DOHH2 (cell line): ENCODE results near the gene PHGDH.

Experiments used
- H3F3A ChIP-seq: fragments of 200-600 bp; sonication (generic), shearing (Covaris generic); 2 replicates; pipeline ENCODE4 v1.6.0; 2016; ENCODE audit warnings: antibody characterized with exemption, mild to moderate bottlenecking; ENCODE audit not compliant: control insufficient read depth, insufficient read depth
- H3K27ac ChIP-seq: fragments of 200-600 bp; sonication (generic); 2 replicates; pipeline ENCODE4 v1.5.1; 2014; ENCODE audit warnings: low read depth, mild to moderate bottlenecking, low read length, moderate library complexity
- H3K27me3 ChIP-seq: fragments of 200-600 bp; sonication (generic); 2 replicates; pipeline ENCODE4 v1.6.1; 2014; ENCODE audit warnings: mild to moderate bottlenecking, low read length, mixed read lengths; ENCODE audit not compliant: control insufficient read depth
- H3K36me3 ChIP-seq: fragments of 200-600 bp; sonication (generic); 2 replicates; pipeline ENCODE4 v1.6.1; 2014; ENCODE audit warnings: mild to moderate bottlenecking, low read length, moderate library complexity, mixed read lengths; ENCODE audit not compliant: control insufficient read depth
- H3K4me1 ChIP-seq: fragments of 200-600 bp; sonication (generic); 2 replicates; pipeline ENCODE4 v1.6.1; 2014; ENCODE audit warnings: mild to moderate bottlenecking, low read length, mixed read lengths; ENCODE audit not compliant: control insufficient read depth
- H3K4me2 ChIP-seq: fragments of 200-600 bp; sonication (generic); 2 replicates; pipeline ENCODE4 v1.6.0; 2014; ENCODE audit warnings: mild to moderate bottlenecking, low read length, moderate library complexity
- H3K4me3 ChIP-seq: fragments of 200-600 bp; sonication (generic); 2 replicates; pipeline ENCODE4 v1.5.1; 2014; ENCODE audit warnings: mild to moderate bottlenecking, low read length, mixed read lengths
- H3K79me2 ChIP-seq: fragments of 200-600 bp; sonication (generic); 2 replicates; pipeline ENCODE4 v1.6.1; 2014; ENCODE audit warnings: mild to moderate bottlenecking, low read length, mixed read lengths; ENCODE audit not compliant: control insufficient read depth
- H3K9me2 ChIP-seq: fragments of 200-600 bp; sonication (generic); replicated peaks from 2 replicates; pipeline ENCODE4 v1.6.1; 2014; ENCODE audit warnings: mild to moderate bottlenecking, low read length, mixed read lengths; ENCODE audit not compliant: control insufficient read depth
- H3K9me3 ChIP-seq: fragments of 200-600 bp; sonication (generic); 2 replicates; pipeline ENCODE4 v1.6.1; 2014; ENCODE audit warnings: antibody characterized with exemption, low read length, mixed read lengths; ENCODE audit not compliant: control insufficient read depth, insufficient read depth
- H4K20me1 ChIP-seq: fragments of 200-600 bp; sonication (generic); 2 replicates; pipeline ENCODE4 v1.6.0; 2014; ENCODE audit warnings: low read depth, mild to moderate bottlenecking, antibody characterized with exemption, low read length, moderate library complexity; ENCODE audit not compliant: control insufficient read depth, insufficient read depth
- EZH2phosphoT487 ChIP-seq: fragments of 200-600 bp; sonication (generic); IDR thresholded peaks from 2 replicates; pipeline ENCODE4 v1.6.1; 2017; ENCODE audit warnings: borderline replicate concordance, mild to moderate bottlenecking, antibody characterized with exemption, low read length, moderate library complexity, mixed read lengths
- TF ChIP-seq, protein P1 (sequence below): fragments of 200-600 bp; sonication (generic); IDR thresholded peaks from one replicate; pipeline ENCODE4 v1.5.1; 2014; ENCODE audit warnings: antibody characterized with exemption, mild to moderate bottlenecking, low read depth, low read length; ENCODE audit not compliant: poor library complexity, severe bottlenecking

Gene PHGDH

GRCh38 chr1:119752592-119752991 lies 40.9 kb downstream of the PHGDH start:
- H3K27ac ChIP-seq: no peak overlapping the region
- TF ChIP-seq, protein P1, sequence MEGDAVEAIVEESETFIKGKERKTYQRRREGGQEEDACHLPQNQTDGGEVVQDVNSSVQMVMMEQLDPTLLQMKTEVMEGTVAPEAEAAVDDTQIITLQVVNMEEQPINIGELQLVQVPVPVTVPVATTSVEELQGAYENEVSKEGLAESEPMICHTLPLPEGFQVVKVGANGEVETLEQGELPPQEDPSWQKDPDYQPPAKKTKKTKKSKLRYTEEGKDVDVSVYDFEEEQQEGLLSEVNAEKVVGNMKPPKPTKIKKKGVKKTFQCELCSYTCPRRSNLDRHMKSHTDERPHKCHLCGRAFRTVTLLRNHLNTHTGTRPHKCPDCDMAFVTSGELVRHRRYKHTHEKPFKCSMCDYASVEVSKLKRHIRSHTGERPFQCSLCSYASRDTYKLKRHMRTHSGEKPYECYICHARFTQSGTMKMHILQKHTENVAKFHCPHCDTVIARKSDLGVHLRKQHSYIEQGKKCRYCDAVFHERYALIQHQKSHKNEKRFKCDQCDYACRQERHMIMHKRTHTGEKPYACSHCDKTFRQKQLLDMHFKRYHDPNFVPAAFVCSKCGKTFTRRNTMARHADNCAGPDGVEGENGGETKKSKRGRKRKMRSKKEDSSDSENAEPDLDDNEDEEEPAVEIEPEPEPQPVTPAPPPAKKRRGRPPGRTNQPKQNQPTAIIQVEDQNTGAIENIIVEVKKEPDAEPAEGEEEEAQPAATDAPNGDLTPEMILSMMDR: no peak
- no peak for TF ChIP-seq EZH2phosphoT487
- H3K4me3 ChIP-seq: no peak overlapping the region
- no peak overlapping the region for H3K4me2 ChIP-seq
- no peaks in the 10 kb centered on the region for H3K4me1 ChIP-seq
- no peaks in the 10 kb centered on the region for H3K79me2 ChIP-seq
- no peaks in the 10 kb centered on the region for H3F3A ChIP-seq
- no peaks in the 10 kb centered on the region for H3K9me2 ChIP-seq
- no peaks in the 10 kb centered on the region for H3K27me3 ChIP-seq
- no peaks in the 10 kb centered on the region for H3K36me3 ChIP-seq
- H3K9me3 ChIP-seq: no peaks in the 10 kb centered on the region
- H4K20me1 ChIP-seq: no peaks in the 10 kb centered on the region

DNA sequence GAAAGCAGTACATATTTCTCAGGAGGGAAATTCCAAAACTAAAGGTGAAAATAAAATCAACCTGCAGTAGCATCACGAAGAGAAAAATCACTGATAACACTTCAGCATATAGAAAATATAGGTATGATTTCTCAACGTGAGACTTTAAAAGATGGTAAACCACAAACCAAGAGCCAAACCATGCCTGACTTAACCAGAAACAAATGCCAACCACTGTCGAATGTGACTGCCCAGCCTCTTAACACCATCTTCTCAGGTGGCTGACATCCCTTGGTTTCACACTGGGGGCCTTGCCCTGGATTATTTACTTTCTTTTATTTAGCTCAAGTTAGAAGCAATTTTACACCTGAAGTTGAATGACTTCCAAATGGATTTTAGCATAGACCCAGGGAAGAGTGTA lies 46.9 kb downstream of the PHGDH start:
- H3K27me3 ChIP-seq: no peaks in the 10 kb centered on the region
- H4K20me1 ChIP-seq: no peaks in the 10 kb centered on the region
- H3K4me2 ChIP-seq: no peak overlapping the region
- H3K4me1 ChIP-seq: no peaks in the 10 kb centered on the region
- H3F3A ChIP-seq: no peaks in the 10 kb centered on the region
- H3K4me3 ChIP-seq: no peak overlapping the region
- no peak for TF ChIP-seq EZH2phosphoT487
- TF ChIP-seq, protein P1: no peak
- no peak overlapping the region for H3K27ac ChIP-seq
- H3K9me2 ChIP-seq: no peaks in the 10 kb centered on the region
- no peaks in the 10 kb centered on the region for H3K9me3 ChIP-seq
- no peaks in the 10 kb centered on the region for H3K79me2 ChIP-seq
- no peaks in the 10 kb centered on the region for H3K36me3 ChIP-seq

DNA sequence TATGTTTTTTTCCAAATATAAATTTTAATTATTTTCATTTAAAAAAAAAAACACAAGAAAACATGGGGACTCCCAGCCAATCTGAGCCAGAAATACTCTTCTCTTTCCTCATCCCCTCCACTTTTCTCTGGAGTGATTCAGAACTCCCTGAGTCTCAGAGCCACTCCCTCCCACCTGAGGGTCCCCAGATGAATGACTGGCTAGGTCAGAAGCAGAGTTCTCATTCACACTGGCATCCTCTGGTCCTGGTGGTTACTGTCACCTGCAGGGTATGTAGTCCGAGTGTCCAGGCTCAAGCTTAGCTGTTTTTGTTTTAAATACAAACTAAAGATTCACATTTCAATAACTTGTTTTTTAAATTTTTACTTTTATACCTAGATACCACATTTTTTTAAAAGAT lies 50.7 kb downstream of the PHGDH start:
- H3K79me2 ChIP-seq: no peaks in the 10 kb centered on the region
- 0 out of 2 replicates have a peak, but pooled peaks cover 3% of the 10 kb centered on the region for H3K9me3 ChIP-seq
- H3K4me1 ChIP-seq: no peaks in the 10 kb centered on the region
- TF ChIP-seq EZH2phosphoT487: no peak
- TF ChIP-seq, protein P1: no peak
- no peak overlapping the region for H3K27ac ChIP-seq
- H3K4me3 ChIP-seq: no peak overlapping the region
- no peak overlapping the region for H3K4me2 ChIP-seq
- H3K9me2 ChIP-seq: no peaks in the 10 kb centered on the region
- H3F3A ChIP-seq: no peaks in the 10 kb centered on the region
- no peaks in the 10 kb centered on the region for H4K20me1 ChIP-seq
- H3K36me3 ChIP-seq: no peaks in the 10 kb centered on the region
- peaks cover 5% of the 10 kb centered on the region for H3K27me3 ChIP-seq

DNA sequence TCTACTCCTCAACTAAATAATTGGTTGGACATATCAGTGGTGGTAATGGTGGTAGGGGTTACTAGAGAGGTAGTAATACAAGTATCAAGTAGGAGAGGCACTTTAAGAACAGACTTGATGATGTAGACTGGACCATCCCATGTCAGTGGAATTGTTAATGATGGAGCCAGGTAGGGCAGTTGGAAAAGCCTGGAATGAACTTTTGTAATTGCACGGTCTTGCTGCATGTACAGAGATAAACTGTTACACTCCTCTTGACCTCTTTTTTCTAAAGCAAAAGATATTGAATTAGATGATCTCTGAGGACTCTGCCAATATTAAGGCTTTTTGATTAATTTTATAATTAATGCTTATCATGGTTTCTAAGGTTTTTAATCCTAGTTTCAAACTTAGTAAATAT lies 51.2 kb downstream of the PHGDH start:
- peaks cover 5% of the 10 kb centered on the region for H3K27me3 ChIP-seq
- no peaks in the 10 kb centered on the region for H3F3A ChIP-seq
- H3K4me2 ChIP-seq: no peak overlapping the region
- 0 out of 2 replicates have a peak, but pooled peaks cover 3% of the 10 kb centered on the region for H3K9me3 ChIP-seq
- H3K4me3 ChIP-seq: no peak overlapping the region
- H4K20me1 ChIP-seq: no peaks in the 10 kb centered on the region
- no peak overlapping the region for H3K27ac ChIP-seq
- no peaks in the 10 kb centered on the region for H3K4me1 ChIP-seq
- H3K79me2 ChIP-seq: no peaks in the 10 kb centered on the region
- no peaks in the 10 kb centered on the region for H3K9me2 ChIP-seq
- no peaks in the 10 kb centered on the region for H3K36me3 ChIP-seq
- TF ChIP-seq EZH2phosphoT487: no peak
- TF ChIP-seq, protein P1: no peak
